Vagina (tissue), 2 donors: ENCODE results near the gene TEAD1. TPM values are rescaled to one million over a fixed set of nuclear protein-coding genes. Genes with fewer than 3 reads are reported as not detected.
A peak's percentile ranks its signal among the peaks of the same experiment; 100 is the strongest.

Experiments used
- DNase-seq, 2 donors: peaks; one replicate each; pipeline ENCODE4 v3.0.0-alpha.2; 2017; ENCODE audit errors: extremely low spot score in 2 of 2
- H3K27ac ChIP-seq: fragments of 200-600 bp; sonication (generic); one replicate; pipeline ENCODE4 v1.5.1; 2019
- H3K27me3 ChIP-seq: fragments of 200-600 bp; sonication (generic); one replicate; pipeline ENCODE4 v1.5.1; 2019
- H3K36me3 ChIP-seq, 2 donors: fragments of 200-600 bp; sonication (generic); one replicate each; pipeline ENCODE4 v1.5.1; 2017 to 2019
- H3K4me1 ChIP-seq: fragments of 200-600 bp; sonication (generic); one replicate; pipeline ENCODE4 v1.5.1; 2019
- H3K4me3 ChIP-seq, 2 donors: fragments of 200-600 bp; sonication (generic); 1 replicate in 1 of 2; 2 replicates in 1 of 2; pipeline ENCODE4 v1.5.1; 2016 to 2019
- H3K9me3 ChIP-seq: fragments of 200-600 bp; sonication (generic); one replicate; pipeline ENCODE4 v1.5.1; 2019
- CTCF ChIP-seq, 3 experiments: fragments of 450-650 bp in 2 of 3; fragments of 200-600 bp in 1 of 3; sonication (generic) in 1 of 3; IDR thresholded peaks; one replicate each; pipeline ENCODE4 v1.5.1; 2017 to 2019; ENCODE audit warnings: antibody characterized with exemption in 3 of 3, mild to moderate bottlenecking in 2 of 3, moderate library complexity in 2 of 3
- POLR2A ChIP-seq, 2 donors: fragments of 450-650 bp; IDR thresholded peaks; one replicate each; pipeline ENCODE4 v1.6.1; 2017; ENCODE audit warnings: antibody characterized with exemption in 2 of 2, mild to moderate bottlenecking in 2 of 2, moderate library complexity in 2 of 2
- POLR2AphosphoS5 ChIP-seq, 2 donors: sonication (generic); formaldehyde crosslinking; IDR thresholded peaks; one replicate each; pipeline ENCODE4 v1.9.0; 2017; ENCODE audit warnings: antibody characterized with exemption in 2 of 2, mild to moderate bottlenecking in 2 of 2, low read depth in 1 of 2; ENCODE audit not compliant: insufficient read depth in 1 of 2
- intact Hi-C: fragments of 100-400 bp; cut with DNase I; formaldehyde crosslinking; loops from one replicate; pipeline ENCODE4 v1.15.1; 2023
- total RNA-seq: library from RNA; depleted of rRNA; stranded (reverse); fragments of >200 nt; gene quantifications from one replicate; pipeline ENCODE4 v1.2.3, GENCODE V29; 2016

Gene TEAD1
- total RNA-seq, 1 donor from 2014 or later: 50.3 TPM

- Histone ChIP-seq H3K4me3 (no peak overlapping the region), H3K4me1 (peaks cover 11% of the 10 kb centered on the region), H3K27ac (no peak overlapping the region), H3K27me3 (no peaks in the 10 kb centered on the region), H3K9me3 (no peaks in the 10 kb centered on the region), H3K36me3 (no peaks in the 10 kb centered on the region)
- DNase-seq: no peak
- intact Hi-C loops: no loop called here
- TF ChIP-seq POLR2A (IDR thresholded peaks at IDR 0.05): no peak
- no peak for TF ChIP-seq CTCF (IDR thresholded peaks at IDR 0.05)
- TF ChIP-seq POLR2AphosphoS5 (IDR thresholded peaks at IDR 0.05; ENCODE audit: insufficient read depth in 1 of 2, low read depth in 1 of 2): no peak
Measured at GRCh38 chr11:12741671-12742216, 67.5 kb downstream of the TEAD1 start.

- Histone ChIP-seq H3K9me3 (no peaks in the 10 kb centered on the region), H3K4me3 (no peak overlapping the region), H3K27me3 (no peaks in the 10 kb centered on the region), H3K4me1 (peaks cover 19% of the 10 kb centered on the region), H3K27ac (no peak overlapping the region), H3K36me3 (no peaks in the 10 kb centered on the region)
- intact Hi-C loops: no loop called here
- DNase-seq: no peak
- no peak for TF ChIP-seq POLR2AphosphoS5 (IDR thresholded peaks at IDR 0.05; ENCODE audit: insufficient read depth in 1 of 2, low read depth in 1 of 2)
- no peak for TF ChIP-seq CTCF (IDR thresholded peaks at IDR 0.05)
- TF ChIP-seq POLR2A (IDR thresholded peaks at IDR 0.05): no peak
Measured at GRCh38 chr11:12743834-12744449, 69.7 kb downstream of the TEAD1 start.

- no peak for DNase-seq
- Histone ChIP-seq H3K4me3 (no peak overlapping the region), H3K27ac (no peak overlapping the region), H3K36me3 (no peaks in the 10 kb centered on the region), H3K27me3 (no peaks in the 10 kb centered on the region), H3K4me1 (peaks cover 28% of the 10 kb centered on the region), H3K9me3 (no peaks in the 10 kb centered on the region)
- intact Hi-C loops: no loop called here
- no peak for TF ChIP-seq POLR2A (IDR thresholded peaks at IDR 0.05)
- TF ChIP-seq CTCF (IDR thresholded peaks at IDR 0.05): no peak
- no peak for TF ChIP-seq POLR2AphosphoS5 (IDR thresholded peaks at IDR 0.05; ENCODE audit: insufficient read depth in 1 of 2, low read depth in 1 of 2)
Measured at GRCh38 chr11:12744826-12745502, 70.7 kb downstream of the TEAD1 start.

GRCh38 chr11:12745787-12746186 lies 71.6 kb downstream of the TEAD1 start:
- Histone ChIP-seq H3K36me3 (no peaks in the 10 kb centered on the region), H3K27me3 (no peaks in the 10 kb centered on the region), H3K27ac (no peak overlapping the region), H3K4me1 (peaks cover 34% of the 10 kb centered on the region), H3K4me3 (no peak overlapping the region), H3K9me3 (no peaks in the 10 kb centered on the region)
- intact Hi-C loops: no loop called here
- DNase-seq: no peak
- TF ChIP-seq POLR2AphosphoS5 (IDR thresholded peaks at IDR 0.05; ENCODE audit: insufficient read depth in 1 of 2, low read depth in 1 of 2): no peak
- TF ChIP-seq POLR2A (IDR thresholded peaks at IDR 0.05): no peak
- no peak for TF ChIP-seq CTCF (IDR thresholded peaks at IDR 0.05)

- Histone ChIP-seq H3K27ac (no peak overlapping the region), H3K4me1 (peaks cover 34% of the 10 kb centered on the region), H3K4me3 (no peak overlapping the region), H3K27me3 (no peaks in the 10 kb centered on the region), H3K9me3 (no peaks in the 10 kb centered on the region), H3K36me3 (no peaks in the 10 kb centered on the region)
- intact Hi-C loops: no loop called here
- TF ChIP-seq CTCF (IDR thresholded peaks at IDR 0.05): no peak
- no peak for TF ChIP-seq POLR2A (IDR thresholded peaks at IDR 0.05)
- peak in 1 of 2 donors; percentile 23 for TF ChIP-seq POLR2AphosphoS5 (IDR thresholded peaks at IDR 0.05; ENCODE audit: insufficient read depth in 1 of 2, low read depth in 1 of 2)
- no peak for DNase-seq
Measured at GRCh38 chr11:12746593-12747097, 72.4 kb downstream of the TEAD1 start.
